Eye (tissue), 1 donor: Measurements from ENCODE around the gene MRM1.
A peak's percentile ranks its signal among the peaks of the same experiment; 100 is the strongest.

Experiments used
- DNase-seq: peaks from one replicate; pipeline ENCODE4 v3.0.0-alpha.2; 2015

The MRM1 gene

DNA sequence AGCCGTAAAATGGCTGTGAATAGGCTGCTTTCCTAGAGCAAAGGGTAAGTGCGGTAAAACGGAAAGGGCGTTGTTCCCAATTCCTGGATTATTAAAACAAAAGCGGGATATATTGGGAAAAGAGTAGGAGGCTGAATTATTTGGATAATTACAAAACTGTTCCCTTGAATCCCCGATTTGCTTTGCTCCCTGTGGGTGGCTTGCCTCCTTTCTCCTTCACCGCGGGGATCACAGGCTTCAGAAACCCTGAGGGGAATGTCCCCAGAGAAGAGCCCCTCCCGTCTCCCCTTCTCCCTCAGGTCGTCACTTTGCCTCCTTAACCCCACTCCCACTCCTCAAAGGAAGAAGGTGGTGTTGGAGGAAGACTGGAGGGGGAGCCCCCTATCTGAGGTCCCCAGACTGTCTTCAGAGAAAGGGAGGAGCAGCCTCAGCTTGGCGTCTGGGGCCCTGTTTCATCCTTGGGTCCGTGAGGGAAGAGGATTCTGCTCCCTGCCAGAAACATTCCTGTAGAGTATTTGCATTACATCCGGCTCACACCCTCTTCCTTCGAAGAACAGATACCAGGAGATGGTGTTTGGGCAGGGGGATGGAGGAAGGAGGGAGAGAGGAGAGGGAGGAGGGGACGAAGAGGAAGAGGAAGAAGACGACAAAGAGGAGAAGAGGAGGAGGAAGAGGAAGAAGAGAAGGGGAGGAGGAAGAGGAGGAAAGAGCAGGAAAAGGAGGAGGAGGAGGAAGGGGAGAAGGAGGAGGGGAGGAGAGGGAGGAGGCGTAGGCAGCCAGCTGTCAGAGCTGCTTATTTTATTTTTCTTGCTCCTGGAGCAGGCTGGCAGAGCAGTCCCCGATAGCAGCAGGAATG lies 31.8 kb downstream of the MRM1 start:
- no peak for DNase-seq

DNA sequence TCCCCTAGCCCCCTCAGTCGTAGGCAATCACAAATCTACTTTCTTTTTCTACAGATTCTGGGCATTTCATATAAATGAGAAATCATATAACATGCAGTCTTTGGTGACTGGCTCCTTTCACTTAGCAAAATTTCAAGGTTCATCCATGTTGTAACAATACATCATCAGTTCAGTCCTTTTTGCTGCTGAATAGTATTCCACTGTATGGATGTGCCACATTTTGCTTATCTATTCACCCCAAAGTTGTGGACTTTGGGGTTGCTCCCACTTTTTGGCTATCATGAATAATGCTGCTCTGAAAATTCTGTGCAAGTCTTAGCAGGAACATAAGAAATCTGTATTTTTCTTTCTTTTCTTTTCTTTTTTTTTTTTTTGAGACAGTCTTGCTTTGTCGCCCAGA lies 39.0 kb downstream of the MRM1 start:
- DNase-seq = no peak

DNA sequence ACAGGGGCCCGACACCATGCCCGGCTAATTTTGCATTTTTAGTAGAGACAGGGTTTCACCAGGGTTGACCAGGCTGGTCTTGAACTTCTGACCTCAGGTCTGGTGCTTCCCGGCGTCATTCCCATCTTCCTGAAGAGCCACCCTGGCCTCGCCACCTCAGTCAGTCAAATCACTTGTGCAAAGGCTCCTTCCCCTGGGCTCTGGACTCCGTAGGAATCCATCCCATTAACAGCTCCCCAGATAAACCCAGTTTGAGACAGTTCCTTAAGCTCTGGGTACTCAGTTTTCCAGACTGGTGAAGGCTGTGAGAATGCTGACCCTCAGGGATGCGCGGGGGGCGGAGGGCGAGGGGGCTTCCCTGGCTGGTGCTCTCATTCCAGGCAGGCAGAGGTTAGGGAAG lies 39.5 kb downstream of the MRM1 start:
- DNase-seq = no peak

DNA sequence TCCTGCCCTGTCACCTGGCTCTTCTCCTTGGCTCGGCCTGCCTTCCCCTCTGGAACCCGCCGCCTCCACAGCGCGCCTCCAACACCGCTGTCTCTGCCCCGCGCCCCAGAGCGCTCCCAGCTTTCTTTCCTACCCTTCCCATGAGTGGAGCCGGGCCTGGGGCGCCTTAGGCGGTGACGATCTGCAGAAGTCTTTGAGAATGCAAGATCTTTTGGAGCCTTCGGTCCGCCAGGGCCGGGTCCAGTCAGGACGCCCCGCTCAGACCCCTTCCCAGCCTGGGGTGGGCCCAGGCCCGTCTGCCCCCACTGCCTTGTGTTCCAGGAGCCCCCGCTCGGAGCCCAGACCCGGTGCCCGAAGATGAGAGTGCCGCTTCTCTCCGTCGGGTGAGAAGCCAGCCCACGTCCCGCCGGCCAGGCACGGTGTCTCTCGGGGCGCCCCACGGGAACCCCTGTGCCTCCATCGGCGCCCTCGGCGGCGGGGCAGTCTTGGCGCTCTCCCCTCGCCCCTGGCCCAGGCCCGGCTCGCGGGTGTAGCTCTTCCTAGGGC lies 40.0 kb downstream of the MRM1 start:
- DNase-seq = peak; percentile 56

GRCh38 chr17:36641877-36642845 lies 40.8 kb downstream of the MRM1 start:
- DNase-seq = peak; percentile 77

- no peak for DNase-seq
Measured at GRCh38 chr17:36643086-36643685, 41.8 kb downstream of the MRM1 start.

DNA sequence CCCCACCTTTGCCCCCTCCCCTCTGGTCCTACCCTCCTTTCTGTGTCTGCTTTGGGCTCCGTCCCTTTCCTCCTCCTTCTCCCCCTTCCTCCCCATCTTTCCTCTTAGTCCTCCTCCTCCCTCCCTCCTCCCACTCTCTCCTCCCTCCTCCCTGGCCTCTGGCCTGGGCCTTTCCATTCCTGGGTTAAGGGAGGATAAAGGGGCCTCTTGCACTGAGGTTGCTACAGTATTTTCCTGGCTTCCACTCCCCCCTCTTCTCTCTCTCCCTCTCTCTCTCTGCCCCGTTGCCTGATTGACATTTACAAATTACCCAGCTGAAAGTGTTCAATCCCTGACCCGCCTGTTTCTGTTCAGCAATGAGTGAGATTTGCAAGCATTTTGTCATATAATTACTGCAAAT lies 44.0 kb downstream of the MRM1 start:
- no peak for DNase-seq

- no peak for DNase-seq
Measured at GRCh38 chr17:36647636-36648035, 46.3 kb downstream of the MRM1 start.

GRCh38 chr17:36650096-36650775 lies 48.9 kb downstream of the MRM1 start:
- DNase-seq = no peak

DNA sequence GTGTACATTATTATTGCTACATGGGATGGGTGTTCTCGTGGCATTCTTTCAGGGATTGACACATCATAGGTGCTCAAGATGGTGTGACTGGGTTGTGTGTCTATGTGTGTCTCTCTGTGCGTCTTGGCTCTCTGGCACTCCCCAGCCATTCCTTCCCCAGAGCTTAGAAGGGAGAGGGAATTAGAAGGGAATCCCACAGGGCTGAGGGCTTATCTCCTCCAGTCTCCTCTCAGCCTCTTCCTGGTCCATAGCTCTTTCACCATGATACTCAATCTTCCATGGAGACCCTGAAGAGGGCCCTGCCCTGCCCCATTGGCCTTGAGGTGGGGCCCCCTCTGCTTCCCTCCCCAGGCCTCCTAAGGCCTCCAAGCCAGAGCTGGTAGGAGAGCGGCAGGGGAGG lies 52.0 kb downstream of the MRM1 start:
- DNase-seq = no peak

DNA sequence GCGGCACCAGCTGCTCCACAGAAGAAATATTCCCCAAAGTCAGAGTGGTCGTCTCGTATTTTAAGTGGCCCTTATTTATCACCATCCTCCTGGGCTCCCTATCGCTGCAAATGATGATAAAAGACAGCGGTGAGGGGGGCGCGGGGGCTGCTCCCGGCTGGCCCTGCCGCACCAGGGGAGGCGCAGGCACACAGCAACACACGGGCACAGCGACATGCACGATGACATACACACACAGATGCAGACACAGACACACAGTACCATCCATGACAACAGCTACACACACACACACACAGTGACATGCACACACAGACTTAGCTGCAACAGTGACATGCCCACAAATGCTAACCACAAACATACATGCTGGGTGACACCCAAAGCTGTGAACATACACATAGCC lies 52.5 kb downstream of the MRM1 start:
- no peak for DNase-seq

GRCh38 chr17:36655726-36656125 lies 54.3 kb downstream of the MRM1 start:
- DNase-seq = no peak

DNA sequence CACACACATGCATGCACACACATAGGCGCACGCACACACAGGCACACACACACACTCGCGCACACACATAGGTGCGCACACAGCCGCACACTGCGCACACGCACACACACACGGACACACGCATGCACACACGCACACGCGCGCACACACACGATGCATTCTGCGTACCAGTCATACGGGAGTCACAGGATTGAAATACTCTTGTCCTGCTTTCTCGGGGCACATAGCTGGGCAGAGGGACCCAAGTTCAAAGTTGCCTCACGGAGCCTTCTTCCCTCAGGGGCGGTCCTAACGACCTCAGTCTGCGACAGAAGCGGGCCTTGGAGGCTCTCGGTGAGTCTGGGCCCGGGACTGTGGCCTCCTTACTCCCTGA lies 56.0 kb downstream of the MRM1 start:
- DNase-seq = peak; percentile 52

DNA sequence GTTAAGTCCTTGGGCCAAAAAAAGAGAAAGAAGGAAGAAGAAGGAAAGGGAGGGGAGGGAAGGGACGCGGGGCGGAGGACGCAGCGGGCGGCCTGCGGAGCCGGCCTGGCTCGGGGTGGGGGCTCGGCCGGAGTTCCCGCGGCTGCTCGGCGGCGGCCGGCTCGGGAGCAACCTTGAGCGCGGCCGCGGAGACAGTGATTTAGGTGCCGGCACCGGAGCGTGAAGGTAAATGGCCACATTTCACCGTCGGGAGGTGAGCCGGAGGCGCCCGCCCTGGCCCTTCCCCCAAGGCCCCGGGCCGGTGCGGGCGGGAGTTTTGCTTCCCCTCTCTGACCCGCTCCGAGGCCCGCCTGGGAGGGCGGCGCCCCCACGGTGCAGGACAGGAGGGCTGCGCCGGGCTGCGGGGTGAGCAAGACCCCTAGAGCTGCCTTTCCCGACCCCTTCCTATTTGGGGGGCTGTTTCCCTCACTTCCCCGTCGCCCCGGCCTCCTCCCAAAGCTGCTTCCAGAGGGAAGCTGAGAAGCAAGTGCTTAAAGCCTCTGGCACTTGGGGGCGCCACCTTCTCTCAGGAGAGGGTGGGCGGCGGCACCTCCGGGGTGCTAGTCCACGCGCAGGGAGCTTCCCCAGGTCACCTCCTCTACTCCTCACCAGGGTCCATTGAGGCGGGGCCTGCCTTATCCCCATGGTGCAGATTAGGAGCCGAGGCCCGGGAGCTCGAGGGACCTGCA lies 56.5 kb downstream of the MRM1 start:
- no peak for DNase-seq
